Right lobe of liver (tissue), 4 donors: ENCODE results near the gene CDH12.

Source experiments
- CTCF ChIP-seq, 4 donors: fragments of 200-600 bp in 3 of 4; fragments of 450-650 bp in 1 of 4; IDR thresholded peaks; one replicate each; pipeline versions ENCODE4 v1.5.1 to v1.8.0; 2016 to 2022; ENCODE audit warnings: antibody characterized with exemption in 4 of 4, mild to moderate bottlenecking in 2 of 4
- POLR2A ChIP-seq: fragments of 450-650 bp; IDR thresholded peaks from one replicate; pipeline ENCODE4 v1.6.1; 2017; ENCODE audit warnings: antibody characterized with exemption, mild to moderate bottlenecking
- donor health status: DM: no; HTN: no; CAD: no.
- donor health status: DM: no; HTN: no; CAD: no.
- donor health status: DM: no; HTN: yes; CAD: no.

- peak; percentile 35 to 67 (median 64) for TF ChIP-seq CTCF (IDR thresholded peaks at IDR 0.05)
- no peak for TF ChIP-seq POLR2A
Observed at GRCh38 chr5:21919414-21920022, 933.6 kb downstream of the CDH12 start.
